ENCODE results near the gene C16orf86. TPM values are rescaled to one million over a fixed set of nuclear protein-coding genes. Genes with fewer than 3 reads are reported as not detected.

The C16orf86 gene
- total and polyA plus RNA-seq, 2 of the 8 experiments (the other 6 are each of a cell fraction or from before 2014, with no cell fraction given): 1.4 to 2.3 TPM

DNA sequence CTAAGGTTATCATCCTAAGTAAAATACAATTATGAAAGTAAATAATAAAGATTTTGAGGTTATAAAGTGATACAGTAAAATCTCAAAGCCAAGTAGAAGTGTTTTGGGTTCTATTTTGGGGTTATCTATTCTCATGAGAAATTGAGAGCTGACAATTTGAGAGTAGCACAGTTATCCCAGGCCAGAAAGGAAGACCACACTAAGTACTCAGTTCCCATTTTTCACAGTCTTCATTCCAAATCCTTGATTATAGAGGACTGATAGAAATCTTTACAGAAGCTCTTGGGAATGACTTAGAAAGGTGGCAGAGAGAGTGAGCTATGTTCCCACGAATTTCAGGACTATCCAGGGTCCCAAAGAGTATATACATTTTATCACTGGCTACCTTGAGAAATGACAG, 47.9 kb downstream of the C16orf86 start:
- Histone ChIP-seq H3K18ac (ENCODE audit: extremely low read depth, low read length) (no peak overlapping the region), H4K5ac (ENCODE audit: insufficient read length, low read depth, low read length) (no peak overlapping the region), H2BK15ac (ENCODE audit: low read length) (no peak overlapping the region), H2BK5ac (ENCODE audit: low read depth, low read length) (no peak overlapping the region), H3K4me3 (ENCODE audit: extremely low read depth in 1 of 4, insufficient read depth in 2 of 4, low read depth in 3 of 4, low read length in 4 of 4) (no peak overlapping the region), H3K36me3 (ENCODE audit: control insufficient read depth in 2 of 4, insufficient read depth in 4 of 4, low read length in 3 of 4) (no peaks in the 10 kb centered on the region; a peak in 1 of 8 replicates), H4K20me1 (replicated peaks in 1 of 2; ENCODE audit: control insufficient read depth in 1 of 2, insufficient read depth in 2 of 2, low read length in 2 of 2) (peaks cover 0 to 7% of the 10 kb centered on the region in 2 experiments), H3K4me2 (ENCODE audit: insufficient read depth in 1 of 2, low read depth in 2 of 2, low read length in 2 of 2) (no peak overlapping the region), H3K56ac (replicated peaks; ENCODE audit: insufficient read length, low read depth, low read length) (no peak overlapping the region), H3K23ac (ENCODE audit: insufficient read length) (no peak overlapping the region), H3K79me1 (ENCODE audit: low read depth, low read length) (peaks cover 3% of the 10 kb centered on the region), H3K23me2 (ENCODE audit: low read depth, low read length) (peaks cover 10% of the 10 kb centered on the region), H3K14ac (ENCODE audit: insufficient read length) (no peak overlapping the region), H4K8ac (ENCODE audit: extremely low read depth, insufficient read depth, low read length) (no peak overlapping the region), H3K9me3 (ENCODE audit: insufficient read depth in 2 of 2, low read depth in 1 of 2, low read length in 1 of 2) (no peaks in the 10 kb centered on the region), H2AK5ac (ENCODE audit: low read depth, low read length) (no peak overlapping the region), H3K27ac (ENCODE audit: low read depth, low read length) (no peak overlapping the region), H2AFZ (ENCODE audit: low read length) (no peak overlapping the region), H2BK20ac (ENCODE audit: low read length) (no peak overlapping the region), H3K27me3 (replicated peaks in 1 of 4; ENCODE audit: control insufficient read depth in 3 of 4, extremely low read depth in 1 of 4, insufficient read depth in 3 of 4, low read length in 3 of 4) (no peaks in the 10 kb centered on the region; a peak in 1 of 7 replicates), H3K79me2 (ENCODE audit: control insufficient read depth in 1 of 2, insufficient read depth in 2 of 2, low read length in 2 of 2) (peaks cover 7 to 71% of the 10 kb centered on the region in 2 experiments; a peak in 3 of 4 replicates), H3K4ac (replicated peaks; ENCODE audit: insufficient read length, low read depth, low read length) (no peak overlapping the region), H4K91ac (replicated peaks; ENCODE audit: insufficient read length, low read length) (no peak overlapping the region), H2BK12ac (ENCODE audit: low read depth, low read length) (no peak overlapping the region), H3K4me1 (replicated peaks in 1 of 4; ENCODE audit: control insufficient read depth in 3 of 4, insufficient read depth in 4 of 4, low read length in 3 of 4) (peaks cover 0 to 9% (median 4%) of the 10 kb centered on the region in 4 experiments; a peak in 4 of 7 replicates), H2BK120ac (replicated peaks; ENCODE audit: low read depth, low read length) (no peak overlapping the region), H3K9ac (replicated peaks in 1 of 4; ENCODE audit: extremely low read depth in 1 of 4, low read depth in 3 of 4, low read length in 3 of 4) (no peak overlapping the region)
- FAIRE-seq (no peak), DNase-seq (ENCODE audit: low read depth in 1 of 2, low spot score in 2 of 2) (no peak)
- WGBS, 2 experiments (ENCODE audit: extremely low coverage in 1 of 2, insufficient coverage in 1 of 2, insufficient read length in 1 of 2, insufficient replicate concordance in 2 of 2, low coverage in 1 of 2, low lambda C conversion rate in 2 of 2, missing lambda C conversion rate in 1 of 2): 88% methylated on average over 1 of the region's 1 CpG; no CpG with 5 or more reads in 1 of the 2 experiments
- CTCF ChIA-PET (ENCODE audit: partially characterized antibody): interaction anchor here (0.7 to 1.7 kb wide), 8 partner anchors 17 to 169 kb away, joined by 3 to 7 read pairs (median 4); no protein-coding TSS in a partner anchor
- POLR2A ChIA-PET (ENCODE audit: partially characterized antibody): interaction anchor here (0.6 to 1.0 kb wide), 3 partner anchors 10 to 704 kb away, joined by 3 to 4 read pairs (median 4); no protein-coding TSS in a partner anchor
- TF ChIP-seq EZH2 (IDR thresholded peaks at IDR 0.05; ENCODE audit: low read depth, low read length, severe bottlenecking) (no peak), TEAD4 (IDR thresholded peaks at IDR 0.05; ENCODE audit: low read depth, low read length) (no peak), POLR2AphosphoS5 (IDR thresholded peaks at IDR 0.05; ENCODE audit: low read depth, low read length) (no peak), POU5F1 (IDR thresholded peaks at IDR 0.05; ENCODE audit: low read depth, low read length) (no peak), KDM4A (IDR thresholded peaks at IDR 0.05; ENCODE audit: low read depth, low read length, severe bottlenecking) (no peak), SP4 (IDR thresholded peaks at IDR 0.05; ENCODE audit: low read length) (no peak)
- TF ChIP-seq, protein P1, sequence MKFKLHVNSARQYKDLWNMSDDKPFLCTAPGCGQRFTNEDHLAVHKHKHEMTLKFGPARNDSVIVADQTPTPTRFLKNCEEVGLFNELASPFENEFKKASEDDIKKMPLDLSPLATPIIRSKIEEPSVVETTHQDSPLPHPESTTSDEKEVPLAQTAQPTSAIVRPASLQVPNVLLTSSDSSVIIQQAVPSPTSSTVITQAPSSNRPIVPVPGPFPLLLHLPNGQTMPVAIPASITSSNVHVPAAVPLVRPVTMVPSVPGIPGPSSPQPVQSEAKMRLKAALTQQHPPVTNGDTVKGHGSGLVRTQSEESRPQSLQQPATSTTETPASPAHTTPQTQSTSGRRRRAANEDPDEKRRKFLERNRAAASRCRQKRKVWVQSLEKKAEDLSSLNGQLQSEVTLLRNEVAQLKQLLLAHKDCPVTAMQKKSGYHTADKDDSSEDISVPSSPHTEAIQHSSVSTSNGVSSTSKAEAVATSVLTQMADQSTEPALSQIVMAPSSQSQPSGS (IDR thresholded peaks at IDR 0.05; ENCODE audit: low read length): no peak

Measured in H1 (cell line).